NCI-H146 (cell line): ENCODE results near the gene MYLK.

Experiments used
- DNase-seq: peaks from one replicate; lab custom pipeline; 2025; lab: John Stamatoyannopoulos, UW

The MYLK gene

GRCh38 chr3:123668906-123669305 is 215.2 kb downstream of the MYLK start:
- DNase-seq: no peak

GRCh38 chr3:123667784-123668183 is 216.3 kb downstream of the MYLK start:
- DNase-seq: no peak

GRCh38 chr3:123664753-123665152 is 219.4 kb downstream of the MYLK start:
- DNase-seq: no peak

- peak; percentile 29 for DNase-seq
Observed at GRCh38 chr3:123663977-123664376, 220.2 kb downstream of the MYLK start.

GRCh38 chr3:123661973-123662372 is 222.2 kb downstream of the MYLK start:
- no peak for DNase-seq

GRCh38 chr3:123660900-123661299 is 223.2 kb downstream of the MYLK start:
- no peak for DNase-seq

- DNase-seq: no peak
Observed at GRCh38 chr3:123660141-123660675, 223.9 kb downstream of the MYLK start.

GRCh38 chr3:123658852-123659206 is 225.3 kb downstream of the MYLK start:
- no peak for DNase-seq

GRCh38 chr3:123658118-123658851 is 225.8 kb downstream of the MYLK start:
- DNase-seq: no peak

- DNase-seq: no peak
Observed at GRCh38 chr3:123657568-123657967, 226.6 kb downstream of the MYLK start.

- DNase-seq: no peak
Observed at GRCh38 chr3:123657111-123657510, 227.0 kb downstream of the MYLK start.

GRCh38 chr3:123656691-123657090 is 227.4 kb downstream of the MYLK start:
- DNase-seq: peak; percentile 9

- DNase-seq: no peak
Observed at GRCh38 chr3:123656274-123656673, 227.9 kb downstream of the MYLK start.

GRCh38 chr3:123655400-123655799 is 228.7 kb downstream of the MYLK start:
- DNase-seq: no peak

- peak; percentile 32 for DNase-seq
Observed at GRCh38 chr3:123653221-123653682, 230.9 kb downstream of the MYLK start.

GRCh38 chr3:123652342-123652984 is 231.7 kb downstream of the MYLK start:
- peak; percentile 76 for DNase-seq

GRCh38 chr3:123651449-123652341 is 232.4 kb downstream of the MYLK start:
- DNase-seq: no peak

- DNase-seq: no peak
Observed at GRCh38 chr3:123650101-123650500, 234.0 kb downstream of the MYLK start.

- no peak for DNase-seq
Observed at GRCh38 chr3:123648696-123649405, 235.3 kb downstream of the MYLK start.

GRCh38 chr3:123644358-123644757 is 239.8 kb downstream of the MYLK start:
- no peak for DNase-seq

GRCh38 chr3:123642957-123643330 is 241.2 kb downstream of the MYLK start:
- DNase-seq: no peak
